Psoas muscle (tissue), 8 donors: ENCODE results near the gene OLA1. TPM values are rescaled to one million over a fixed set of nuclear protein-coding genes. Genes with fewer than 3 reads are reported as not detected.

ENCODE experiments used
- ATAC-seq, 4 donors: fragments of 200-7000 bp; cut with Tn5 transposase; one replicate each; pipeline ENCODE4 v1.9.1; 2020; ENCODE audit warnings: moderate library complexity in 3 of 4, mild to moderate bottlenecking in 2 of 4
- DNase-seq, 2 donors: peaks; one replicate each; pipeline ENCODE4 v3.0.0-alpha.2; 2020
- H3K27ac ChIP-seq: fragments of 200-600 bp; one replicate; pipeline ENCODE4 v1.8.0; 2022
- H3K27me3 ChIP-seq, 3 donors: fragments of 200-600 bp in 1 of 3; one replicate each; pipeline versions ENCODE4 v1.6.1 to v1.8.0; 2013 to 2022; ENCODE audit warnings: low read length in 2 of 3, mild to moderate bottlenecking in 2 of 3, moderate library complexity in 1 of 3; ENCODE audit not compliant: insufficient read depth in 3 of 3
- H3K36me3 ChIP-seq, 2 donors: fragments of 200-600 bp in 1 of 2; one replicate each; pipeline versions ENCODE4 v1.6.1 to v1.8.0; 2013 to 2022; ENCODE audit warnings: low read depth in 1 of 2, mild to moderate bottlenecking in 1 of 2, moderate library complexity in 1 of 2; ENCODE audit not compliant: insufficient read depth in 1 of 2
- H3K4me1 ChIP-seq: fragments of 200-600 bp; one replicate; pipeline ENCODE4 v1.8.0; 2022
- H3K4me3 ChIP-seq: fragments of 200-600 bp; one replicate; pipeline ENCODE4 v1.8.0; 2022; ENCODE audit warnings: mild to moderate bottlenecking
- H3K9me3 ChIP-seq: fragments of 200-600 bp; one replicate; pipeline ENCODE4 v1.8.0; 2022
- CTCF ChIP-seq: fragments of 200-600 bp; IDR thresholded peaks from one replicate; pipeline ENCODE4 v1.8.0; 2022; ENCODE audit warnings: antibody characterized with exemption
- WGBS, 3 donors: extraction: QIAGEN DNeasy Blood & Tissue Kit; methylation state at CpG; one replicate each; pipeline versions ENCODE4 v1.1.6 to v1.1.7; 2013; 5-methylcytosine and 5-hydroxymethylcytosine counted together
- intact Hi-C, 2 donors: fragments of 100-400 bp; cut with DNase I; formaldehyde crosslinking; loops; one replicate each; pipeline versions ENCODE4 v1.11.0 to v1.14.2; 2022
- polyA plus RNA-seq, 3 donors: library from polyadenylated mRNA; stranded (reverse); fragments of 200-250 nt; gene quantifications; one replicate each; pipeline ENCODE4 v1.2.3, GENCODE V29; 2013
- total RNA-seq, 4 donors: library from RNA; stranded (reverse); fragmentation: NEBNext Ultra II Directional in 2 of 4; extraction: Animal tissue kit (Norgen Biotek cat#: 25700) in 2 of 4; gene quantifications; one replicate each; pipeline versions ENCODE4 v1.2.1 to v1.2.4, GENCODE V29; 2021 to 2023
- donor health status: healthy with polysubstance abuse.
- donor health status: DM: no; HTN: no; CAD: no; lungs with moderate emphysema.
- donor health status: Bipolar disorder and iron deficiency.
- donor health status: healthy.
- donor health status: DM: yes; HTN: yes; CAD: no.
- donor health status: DM: no; HTN: no; CAD: no.
- donor health status: DM: no; HTN: no; CAD: no.
- donor health status: DM: yes; HTN: yes; CAD: no.

Gene OLA1
- total and polyA plus RNA-seq, 7 donors: 86.8 to 125 (median 112) TPM

- no peaks in the 10 kb centered on the region for H3K4me1 ChIP-seq
- no peak for DNase-seq
- no peaks in the 10 kb centered on the region for H3K27me3 ChIP-seq
- H3K9me3 ChIP-seq: no peaks in the 10 kb centered on the region
- WGBS, 3 donors: 56 to 85% (median 57%) methylated on average over 2 of the region's 2 CpGs
- H3K27ac ChIP-seq: no peak overlapping the region
- no peak for TF ChIP-seq CTCF
- peaks cover 0 to 10% of the 10 kb centered on the region in 2 donors for H3K36me3 ChIP-seq
- H3K4me3 ChIP-seq: no peak overlapping the region
- intact Hi-C loops: no loop called here
- no peak for ATAC-seq
Observed at GRCh38 chr2:174120346-174120745, 128.0 kb downstream of the OLA1 start.

GRCh38 chr2:174117951-174118930 is 130.1 kb downstream of the OLA1 start:
- WGBS, 3 donors: 71 to 74% (median 72%) methylated on average over 9 of the region's 9 CpGs
- no peak overlapping the region for H3K4me3 ChIP-seq
- H3K36me3 ChIP-seq: peaks cover 0 to 8% of the 10 kb centered on the region in 2 donors
- H3K9me3 ChIP-seq: no peaks in the 10 kb centered on the region
- no peaks in the 10 kb centered on the region for H3K4me1 ChIP-seq
- H3K27ac ChIP-seq: no peak overlapping the region
- no peak for TF ChIP-seq CTCF
- ATAC-seq (no peak), DNase-seq (no peak)
- intact Hi-C loops: no loop called here
- H3K27me3 ChIP-seq: no peaks in the 10 kb centered on the region

GRCh38 chr2:174112073-174112472 is 136.3 kb downstream of the OLA1 start:
- no peaks in the 10 kb centered on the region for H3K27me3 ChIP-seq
- TF ChIP-seq CTCF: no peak
- intact Hi-C loops: no loop called here
- no peaks in the 10 kb centered on the region for H3K4me1 ChIP-seq
- ATAC-seq (no peak), DNase-seq (no peak)
- H3K9me3 ChIP-seq: no peaks in the 10 kb centered on the region
- H3K36me3 ChIP-seq: no peaks in the 10 kb centered on the region
- no peak overlapping the region for H3K27ac ChIP-seq
- 85 to 94% (median 86%) methylated on average over 2 of the region's 2 CpGs for WGBS, 3 donors
- no peak overlapping the region for H3K4me3 ChIP-seq

GRCh38 chr2:174108579-174108978 is 139.8 kb downstream of the OLA1 start:
- no peak overlapping the region for H3K4me3 ChIP-seq
- TF ChIP-seq CTCF: no peak
- intact Hi-C loops: no loop called here
- WGBS, 3 donors: 82 to 94% (median 86%) methylated on average over 1 of the region's 1 CpG
- ATAC-seq (no peak), DNase-seq (no peak)
- H3K36me3 ChIP-seq: no peaks in the 10 kb centered on the region
- H3K27me3 ChIP-seq: no peaks in the 10 kb centered on the region
- H3K27ac ChIP-seq: no peak overlapping the region
- H3K4me1 ChIP-seq: no peaks in the 10 kb centered on the region
- no peaks in the 10 kb centered on the region for H3K9me3 ChIP-seq
